Activated CD4-positive, alpha-beta T cell treated with anti-CD3 and anti-CD28 coated beads for 4 hours (primary cell): ENCODE measurements around the gene STAMBPL1.
"Not testable (repeated sequence)": the region's sequence is repeated elsewhere in the genome, so short reads cannot be mapped to it uniquely, and the experiment has no call there.

Experiments used
- DNase-seq, 2 donors: peaks; one replicate each; pipeline ENCODE4 v3.0.0-alpha.2; 2020

STAMBPL1 gene

DNA sequence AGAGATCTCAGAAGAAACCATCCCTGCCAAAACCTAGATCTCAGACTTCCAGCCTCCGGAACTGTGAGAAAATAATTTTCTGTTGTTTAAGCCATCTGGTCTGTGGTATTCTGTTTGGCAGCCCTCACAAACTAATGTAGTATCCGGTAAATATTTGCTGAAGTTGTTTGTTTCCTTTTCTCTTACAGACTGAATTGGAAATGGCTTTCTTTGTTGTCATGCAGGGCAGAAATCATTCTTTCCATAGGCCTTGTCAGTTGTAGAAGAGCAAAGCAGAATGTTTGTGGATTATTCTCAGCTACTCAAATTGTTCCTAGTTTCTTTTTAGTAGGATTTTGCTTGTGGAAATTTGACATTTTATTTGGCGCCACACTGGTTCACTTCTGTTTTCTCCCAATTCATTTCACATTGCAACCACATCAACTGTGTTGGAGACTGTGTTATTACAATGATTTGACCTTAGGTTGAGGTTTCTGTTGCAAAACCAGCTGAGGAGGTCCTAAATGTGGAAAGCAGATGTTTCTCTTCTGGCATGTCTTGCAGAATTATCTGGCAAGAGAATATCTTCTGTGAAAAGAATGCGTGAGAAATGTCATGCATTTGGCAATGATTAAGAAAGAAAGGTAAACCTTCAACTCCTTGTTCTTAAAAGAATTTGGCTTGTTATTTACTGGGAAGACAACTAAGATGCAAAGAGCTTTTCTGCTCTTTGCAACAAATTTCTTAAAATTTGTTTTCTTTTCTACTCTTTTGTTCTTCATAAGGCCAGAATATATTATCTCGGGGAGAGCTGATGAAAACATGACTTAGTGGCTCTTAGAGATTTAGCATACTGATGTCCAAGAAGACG lies 46.7 kb downstream of the STAMBPL1 start:
- DNase-seq: no peak

- no peak for DNase-seq
Measured at GRCh38 chr10:88927416-88927690, 47.3 kb downstream of the STAMBPL1 start.

- DNase-seq: no peak
Measured at GRCh38 chr10:88928254-88928653, 48.2 kb downstream of the STAMBPL1 start.

DNA sequence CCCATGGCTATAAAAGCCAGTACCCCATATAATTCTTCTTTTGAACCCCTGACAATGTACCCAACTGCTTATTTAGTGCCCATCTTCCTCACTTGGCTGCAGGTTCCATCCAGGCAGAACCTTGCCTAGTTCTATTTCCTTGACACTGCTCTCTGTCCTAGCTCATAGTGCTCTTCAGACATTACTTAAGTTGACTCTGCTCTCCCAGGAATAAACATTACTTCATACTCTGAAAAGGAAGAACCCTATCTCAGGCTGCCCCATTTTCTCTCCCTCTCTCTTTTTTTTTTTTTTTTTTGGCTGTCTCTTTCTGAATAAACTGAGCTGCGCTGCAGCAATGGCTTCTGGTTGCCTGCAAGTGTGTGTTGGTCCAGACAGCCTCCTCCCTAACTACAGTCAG lies 51.5 kb downstream of the STAMBPL1 start:
- DNase-seq: no peak

DNA sequence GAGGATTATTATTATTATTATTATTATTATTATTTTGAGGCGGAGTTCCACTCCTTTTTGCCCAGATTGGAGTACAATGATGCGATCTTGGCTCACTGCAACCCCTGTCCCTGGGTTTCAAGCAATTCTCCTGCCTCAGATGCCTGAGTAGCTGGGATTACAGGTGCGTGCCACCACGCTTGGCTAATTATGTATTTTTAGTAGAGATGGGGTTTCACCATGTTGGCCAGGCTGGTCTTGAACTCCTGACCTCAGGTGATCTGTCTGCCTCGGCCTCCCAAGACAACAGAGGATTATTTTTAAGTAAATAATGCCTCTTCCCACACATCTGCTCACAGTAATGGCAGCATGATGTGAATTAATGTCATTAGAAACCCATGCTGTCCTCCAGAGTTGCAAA lies 52.0 kb downstream of the STAMBPL1 start:
- not testable (repeated sequence) for DNase-seq

- DNase-seq: peak; percentile 34 to 39
Measured at GRCh38 chr10:88932539-88933256, 52.7 kb downstream of the STAMBPL1 start.

GRCh38 chr10:88933564-88933963 lies 53.5 kb downstream of the STAMBPL1 start:
- DNase-seq: no peak

- peak; percentile 70 to 75 for DNase-seq
Measured at GRCh38 chr10:88934900-88935672, 55.0 kb downstream of the STAMBPL1 start.

DNA sequence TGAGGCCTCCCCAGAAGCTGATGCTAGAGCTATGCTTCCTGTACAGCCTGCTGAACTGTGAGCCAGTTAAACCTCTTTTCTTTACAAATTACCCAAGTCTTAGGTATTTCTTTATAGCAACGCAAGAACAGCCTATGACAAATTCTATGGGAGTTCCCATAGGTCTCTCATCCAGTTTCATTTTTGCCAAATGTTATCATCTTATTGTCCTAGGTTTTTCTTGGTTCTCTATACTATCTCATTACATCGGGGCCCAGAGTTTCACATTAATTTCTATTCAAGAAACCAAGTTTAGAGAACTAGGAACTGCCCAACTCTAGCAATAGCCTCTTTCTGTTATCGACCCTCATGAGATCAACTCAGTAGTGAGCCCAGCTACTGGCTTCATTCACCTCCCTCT lies 56.6 kb downstream of the STAMBPL1 start:
- no peak for DNase-seq

- no peak for DNase-seq
Measured at GRCh38 chr10:88938039-88938438, 58.0 kb downstream of the STAMBPL1 start.

GRCh38 chr10:88938938-88939337 lies 58.9 kb downstream of the STAMBPL1 start:
- DNase-seq: no peak

DNA sequence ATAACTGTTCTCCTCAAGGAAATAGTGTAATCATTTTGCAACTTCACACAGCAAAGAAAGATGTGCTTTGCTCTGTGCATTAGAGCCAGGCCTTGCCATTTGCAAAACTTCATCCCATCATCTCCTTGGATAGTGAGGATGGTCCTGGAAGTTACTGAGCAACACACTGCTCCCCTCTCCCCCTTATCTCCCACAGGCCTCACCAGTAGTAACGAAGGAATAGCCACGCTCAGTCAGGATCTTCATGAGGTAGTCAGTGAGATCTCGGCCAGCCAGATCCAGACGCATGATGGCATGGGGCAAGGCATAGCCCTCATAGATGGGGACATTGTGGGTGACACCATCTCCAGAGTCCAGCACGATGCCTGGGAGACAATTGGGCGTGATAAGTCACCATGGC lies 61.0 kb downstream of the STAMBPL1 start:
- DNase-seq: no peak

DNA sequence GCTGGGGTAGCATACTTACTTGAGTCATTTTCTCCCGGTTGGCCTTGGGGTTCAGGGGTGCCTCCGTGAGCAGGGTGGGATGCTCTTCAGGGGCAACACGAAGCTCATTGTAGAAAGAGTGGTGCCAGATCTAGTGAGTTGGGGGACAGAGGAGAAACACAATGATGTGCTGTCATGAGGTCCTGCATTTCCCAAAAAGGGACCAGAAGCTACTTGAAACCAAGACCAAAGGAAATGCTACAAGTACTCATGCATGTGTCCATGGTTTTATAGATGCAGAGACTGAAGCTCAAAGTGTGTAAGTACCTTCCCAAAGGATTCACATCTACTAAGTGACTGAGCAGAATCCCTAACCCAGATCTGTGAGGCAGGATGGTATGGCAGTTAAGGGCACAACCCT lies 63.7 kb downstream of the STAMBPL1 start:
- DNase-seq: no peak

GRCh38 chr10:88944813-88945212 lies 64.8 kb downstream of the STAMBPL1 start:
- no peak for DNase-seq

DNA sequence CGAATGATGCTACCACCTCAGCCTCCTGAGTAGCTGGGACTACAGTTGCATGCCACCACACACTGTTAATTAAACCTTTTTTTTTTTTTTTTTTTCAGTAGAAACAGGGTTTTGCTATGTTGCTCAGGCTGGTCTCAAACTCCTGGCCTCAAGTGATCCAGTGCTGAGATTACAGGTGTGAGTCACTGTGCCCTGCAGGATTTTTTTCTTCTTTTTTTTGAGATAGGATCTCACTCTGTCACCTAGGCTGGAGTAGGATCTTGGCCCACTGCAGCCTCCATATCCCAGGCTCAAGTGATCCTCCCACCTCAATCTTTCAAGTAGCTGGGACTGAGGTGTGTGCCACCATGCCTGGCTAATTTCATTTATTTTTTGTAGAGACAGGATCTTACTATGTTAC lies 66.2 kb downstream of the STAMBPL1 start:
- DNase-seq: no peak

GRCh38 chr10:88946965-88947590 lies 67.0 kb downstream of the STAMBPL1 start:
- DNase-seq: no peak

DNA sequence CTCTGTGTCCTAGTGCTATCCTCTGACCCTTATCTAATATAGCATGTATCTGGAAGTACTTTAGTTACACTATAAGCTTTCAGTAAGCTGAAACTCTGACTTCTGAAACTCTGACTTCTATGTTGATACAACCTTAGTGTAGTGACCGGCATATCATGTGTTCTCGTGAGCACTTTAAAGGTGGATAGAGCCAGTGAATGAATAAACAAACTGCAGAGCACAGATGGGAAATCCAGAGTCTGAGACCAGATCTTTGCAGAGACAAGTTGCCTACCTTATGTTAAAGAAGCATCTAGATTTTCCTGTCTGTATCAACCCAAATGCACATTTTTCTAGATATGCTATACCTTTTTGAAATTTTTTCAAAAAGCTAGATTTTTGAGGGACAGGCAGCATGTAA lies 69.0 kb downstream of the STAMBPL1 start:
- DNase-seq: no peak

- DNase-seq: no peak
Measured at GRCh38 chr10:88949912-88950837, 70.1 kb downstream of the STAMBPL1 start.

- no peak for DNase-seq
Measured at GRCh38 chr10:88952647-88953111, 72.6 kb downstream of the STAMBPL1 start, which contains the start of gene ACTA2. ACTA2 (minus strand) TSS chr10:88952773; CDS start chr10:88948930, 3,843 bp downstream.

DNA sequence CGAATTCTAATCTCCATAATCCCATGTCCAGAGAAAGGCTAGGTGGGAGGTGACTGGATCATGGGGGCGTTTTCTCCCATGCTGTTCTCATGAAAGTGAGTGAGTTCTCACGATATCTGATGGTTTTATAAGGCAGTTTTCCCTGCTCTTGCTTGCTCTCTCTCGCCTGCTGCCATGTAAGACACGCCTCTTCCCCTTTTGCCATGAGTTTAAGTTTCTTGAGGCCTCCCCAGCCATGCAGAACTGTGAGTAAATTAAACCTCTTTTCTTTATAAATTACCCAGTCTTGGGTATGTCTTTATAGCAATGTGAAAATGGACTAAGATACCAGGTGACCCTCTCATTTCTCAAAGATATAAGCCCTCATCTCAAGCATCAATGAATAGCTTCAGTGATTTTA lies 73.6 kb downstream of the STAMBPL1 start:
- DNase-seq: no peak

DNA sequence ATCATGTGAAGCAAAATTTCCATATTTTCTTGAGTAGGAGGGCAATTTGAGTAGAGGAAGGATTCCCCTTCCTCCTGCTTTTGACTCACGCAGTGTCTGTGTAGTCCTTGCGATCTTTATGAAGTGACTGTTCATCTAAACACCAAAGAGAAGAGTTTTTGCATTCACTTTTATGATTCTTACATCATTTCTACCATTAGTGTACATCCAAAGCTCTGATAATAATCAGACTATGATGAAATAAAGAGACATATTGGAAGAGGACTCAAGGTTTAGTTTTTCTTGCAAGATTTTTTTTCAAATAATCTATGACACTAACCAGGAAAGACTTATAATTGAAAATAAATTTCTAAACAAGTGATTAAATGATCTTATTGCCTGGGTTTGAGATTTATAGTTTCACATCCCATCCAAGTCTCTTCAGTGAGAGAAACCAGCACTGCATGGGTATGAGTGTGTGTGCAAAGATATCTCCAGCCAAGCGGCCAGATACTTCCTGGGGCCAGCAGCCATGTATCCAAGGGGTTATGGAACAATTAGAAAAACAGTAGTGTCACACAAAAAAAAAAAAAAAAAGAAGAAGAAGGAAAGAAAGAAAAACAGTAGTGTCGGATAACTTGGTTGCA lies 74.5 kb downstream of the STAMBPL1 start:
- no peak for DNase-seq
